ENCODE data around the gene CYP4F8.
A peak's percentile ranks its signal among the peaks of the same experiment; 100 is the strongest.

CYP4F8 gene

DNA sequence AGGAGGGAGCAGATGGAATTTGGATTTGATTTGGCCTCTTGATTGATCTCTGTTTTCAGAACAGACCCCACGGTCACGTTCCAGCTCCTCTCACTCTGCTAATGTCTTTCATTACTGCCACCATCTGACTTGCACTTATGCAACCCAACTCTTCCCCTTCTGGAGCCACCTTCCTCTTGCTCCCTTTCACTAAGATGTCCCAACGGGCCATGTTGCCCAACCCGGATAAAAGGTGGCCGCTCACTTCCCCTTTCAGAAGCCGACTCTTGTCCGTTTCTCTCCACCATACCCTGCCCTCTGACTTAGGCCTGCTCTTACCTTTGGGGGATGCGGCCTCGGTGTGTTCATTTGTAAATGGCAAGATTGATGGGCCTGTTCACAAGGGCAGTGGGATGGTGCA lies 27.4 kb upstream of the CYP4F8 start:
- Histone ChIP-seq H3K79me2 (ENCODE audit: control insufficient read depth, insufficient read depth, low read length, poor library complexity) (no peaks in the 10 kb centered on the region), H3K4me2 (ENCODE audit: low read length) (no peak overlapping the region), H2BK120ac (ENCODE audit: insufficient read depth, low read length, poor library complexity) (no peak overlapping the region), H4K91ac (ENCODE audit: low read depth, low read length) (no peak overlapping the region), H3K36me3 (ENCODE audit: control insufficient read depth in 1 of 2, insufficient read depth in 2 of 2, low read length in 2 of 2) (no peaks in the 10 kb centered on the region), H3K27me3 (ENCODE audit: insufficient read depth, low read length) (no peaks in the 10 kb centered on the region), H4K8ac (ENCODE audit: low read depth, low read length) (no peak overlapping the region), H3K23ac (ENCODE audit: low read length) (no peak overlapping the region), H2AK5ac (ENCODE audit: low read length) (no peak overlapping the region), H3K4ac (ENCODE audit: low read depth, low read length) (no peak overlapping the region), H3K4me1 (ENCODE audit: control insufficient read depth in 1 of 2, insufficient read depth in 2 of 2, low read length in 2 of 2) (no peaks in the 10 kb centered on the region), H3K27ac (ENCODE audit: low read depth, low read length) (no peak overlapping the region), H2AFZ (ENCODE audit: insufficient read depth, low read length, poor library complexity) (no peak overlapping the region), H3K18ac (ENCODE audit: low read length) (no peak overlapping the region), H2BK12ac (ENCODE audit: low read length) (no peak overlapping the region), H3K9me3 (ENCODE audit: insufficient read depth, low read depth, low read length) (peaks cover 46% of the 10 kb centered on the region), H2BK5ac (ENCODE audit: low read depth, low read length, poor library complexity) (no peak overlapping the region), H4K12ac (ENCODE audit: low read depth, low read length) (no peak overlapping the region), H3K79me1 (ENCODE audit: low read length) (no peaks in the 10 kb centered on the region), H3K4me3 (ENCODE audit: low read depth, low read length) (no peak overlapping the region), H3K9ac (ENCODE audit: low read length) (no peak overlapping the region), H3K14ac (ENCODE audit: low read length) (no peak overlapping the region)
- no CpG with 5 or more reads among the region's 9 CpGs for WGBS (ENCODE audit: extremely low coverage, insufficient coverage, insufficient read length)
- no peak for DNase-seq

DNA sequence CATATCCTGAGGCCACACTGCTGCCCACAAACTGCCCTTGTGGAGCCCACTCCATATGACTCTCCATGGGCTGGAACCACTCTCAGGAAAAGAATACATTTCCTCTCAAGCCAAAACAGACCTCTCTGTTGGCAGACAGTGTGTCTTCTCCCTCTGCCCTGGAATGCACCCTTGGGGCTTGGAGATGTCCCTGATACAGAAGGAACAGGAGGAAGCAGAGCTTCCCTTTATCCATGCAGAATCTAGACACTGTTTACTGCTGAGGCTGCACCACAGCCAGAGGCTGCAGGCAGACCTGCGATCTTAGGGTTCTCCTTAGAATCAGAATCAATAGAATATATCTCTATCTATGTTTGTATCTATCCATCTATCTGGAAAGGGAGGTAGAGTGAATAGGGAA lies 26.8 kb upstream of the CYP4F8 start:
- H2BK12ac ChIP-seq (ENCODE audit: low read length), result no peak overlapping the region
- H3K79me2 ChIP-seq (ENCODE audit: control insufficient read depth, insufficient read depth, low read length, poor library complexity), result no peaks in the 10 kb centered on the region
- H3K4me1 ChIP-seq (ENCODE audit: control insufficient read depth in 1 of 2, insufficient read depth in 2 of 2, low read length in 2 of 2), result no peaks in the 10 kb centered on the region
- no peaks in the 10 kb centered on the region for H3K36me3 ChIP-seq (ENCODE audit: control insufficient read depth in 1 of 2, insufficient read depth in 2 of 2, low read length in 2 of 2)
- no peak overlapping the region for H2BK5ac ChIP-seq (ENCODE audit: low read depth, low read length, poor library complexity)
- H3K9ac ChIP-seq (ENCODE audit: low read length), result no peak overlapping the region
- no peaks in the 10 kb centered on the region for H3K27me3 ChIP-seq (ENCODE audit: insufficient read depth, low read length)
- H3K23ac ChIP-seq (ENCODE audit: low read length), result no peak overlapping the region
- no peak overlapping the region for H3K4me2 ChIP-seq (ENCODE audit: low read length)
- H3K9me3 ChIP-seq (ENCODE audit: insufficient read depth, low read depth, low read length), result peaks cover 44% of the 10 kb centered on the region
- H3K18ac ChIP-seq (ENCODE audit: low read length), result no peak overlapping the region
- H3K14ac ChIP-seq (ENCODE audit: low read length), result no peak overlapping the region
- H2AK5ac ChIP-seq (ENCODE audit: low read length), result no peak overlapping the region
- H3K4ac ChIP-seq (ENCODE audit: low read depth, low read length), result no peak overlapping the region
- H4K8ac ChIP-seq (ENCODE audit: low read depth, low read length), result no peak overlapping the region
- H4K12ac ChIP-seq (ENCODE audit: low read depth, low read length), result no peak overlapping the region
- no peaks in the 10 kb centered on the region for H3K79me1 ChIP-seq (ENCODE audit: low read length)
- no peak overlapping the region for H3K4me3 ChIP-seq (ENCODE audit: low read depth, low read length)
- WGBS (ENCODE audit: extremely low coverage, insufficient coverage, insufficient read length), result no CpG with 5 or more reads among the region's 1 CpG
- DNase-seq, result peak in 1 of 2 donors; percentile 10
- no peak overlapping the region for H4K91ac ChIP-seq (ENCODE audit: low read depth, low read length)
- H2BK120ac ChIP-seq (ENCODE audit: insufficient read depth, low read length, poor library complexity), result no peak overlapping the region
- no peak overlapping the region for H2AFZ ChIP-seq (ENCODE audit: insufficient read depth, low read length, poor library complexity)
- no peak overlapping the region for H3K27ac ChIP-seq (ENCODE audit: low read depth, low read length)

DNA sequence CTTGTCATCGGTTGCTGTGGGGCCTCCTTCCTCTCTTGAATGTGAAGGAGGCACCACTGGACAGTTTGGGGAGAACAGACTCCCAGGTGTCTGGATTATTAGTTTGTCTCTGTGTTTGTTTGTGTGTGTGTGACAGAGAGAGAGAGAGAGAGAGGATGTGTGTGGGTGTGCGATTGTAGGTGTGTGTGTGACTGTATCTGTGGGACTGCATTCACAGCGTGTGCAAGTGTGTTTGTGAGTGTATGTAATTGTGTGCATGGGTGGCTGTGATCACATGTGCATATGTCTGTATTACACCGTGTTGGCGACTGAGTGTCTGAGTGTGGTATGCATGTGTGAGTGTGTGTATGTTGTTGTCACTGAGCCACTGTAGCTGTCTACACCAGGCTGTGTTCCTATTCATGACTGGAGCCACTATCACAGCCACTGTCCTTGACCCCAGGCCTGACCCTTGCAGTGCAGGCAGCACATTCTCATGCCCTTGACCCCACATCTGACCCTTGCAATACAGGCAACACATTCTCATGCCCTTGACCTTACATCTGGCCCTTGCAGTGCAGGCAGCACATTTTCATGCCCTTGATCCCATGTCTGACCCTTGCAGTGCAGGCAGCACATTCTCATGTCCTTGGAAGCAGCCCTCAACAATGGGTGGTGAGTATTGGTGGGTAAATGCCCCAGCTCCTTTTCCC lies 25.1 kb upstream of the CYP4F8 start:
- no peak overlapping the region for H3K18ac ChIP-seq (ENCODE audit: low read length)
- WGBS (ENCODE audit: extremely low coverage, insufficient coverage, insufficient read length), result no CpG with 5 or more reads among the region's 5 CpGs

DNA sequence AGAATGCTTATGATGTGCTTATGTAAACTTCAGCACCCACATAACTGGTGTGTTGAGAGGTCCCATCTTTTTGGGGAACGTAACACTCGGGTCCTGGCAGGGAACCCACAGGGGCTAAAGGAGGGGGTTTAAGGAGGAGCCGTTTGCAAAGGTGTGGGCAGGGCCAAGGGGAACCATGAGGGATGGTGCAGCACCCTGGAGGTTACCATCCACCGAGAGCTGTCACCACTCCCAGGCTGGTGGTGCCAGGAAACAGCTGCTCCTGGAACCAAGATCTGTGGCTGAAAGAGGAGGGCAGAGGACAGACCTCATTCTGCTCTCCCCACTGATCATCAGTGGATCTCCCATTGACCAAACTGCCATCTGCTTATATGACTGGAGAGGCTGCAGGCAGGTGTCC lies 23.2 kb upstream of the CYP4F8 start:
- H3K9me3 ChIP-seq (ENCODE audit: insufficient read depth, low read depth, low read length), result peaks cover 41% of the 10 kb centered on the region
- no peak overlapping the region for H3K4ac ChIP-seq (ENCODE audit: low read depth, low read length)
- H3K14ac ChIP-seq (ENCODE audit: low read length), result no peak overlapping the region
- H4K91ac ChIP-seq (ENCODE audit: low read depth, low read length), result no peak overlapping the region
- no CpG with 5 or more reads among the region's 4 CpGs for WGBS (ENCODE audit: extremely low coverage, insufficient coverage, insufficient read length)
- H3K27me3 ChIP-seq (ENCODE audit: insufficient read depth, low read length), result no peaks in the 10 kb centered on the region
- H2BK12ac ChIP-seq (ENCODE audit: low read length), result no peak overlapping the region
- H3K79me1 ChIP-seq (ENCODE audit: low read length), result no peaks in the 10 kb centered on the region
- no peak overlapping the region for H2BK120ac ChIP-seq (ENCODE audit: insufficient read depth, low read length, poor library complexity)
- H3K18ac ChIP-seq (ENCODE audit: low read length), result no peak overlapping the region
- H3K36me3 ChIP-seq (ENCODE audit: control insufficient read depth in 1 of 2, insufficient read depth in 2 of 2, low read length in 2 of 2), result no peaks in the 10 kb centered on the region
- H3K9ac ChIP-seq (ENCODE audit: low read length), result no peak overlapping the region
- H4K8ac ChIP-seq (ENCODE audit: low read depth, low read length), result no peak overlapping the region
- DNase-seq, result no peak
- H3K4me1 ChIP-seq (ENCODE audit: control insufficient read depth in 1 of 2, insufficient read depth in 2 of 2, low read length in 2 of 2), result no peaks in the 10 kb centered on the region
- H4K12ac ChIP-seq (ENCODE audit: low read depth, low read length), result no peak overlapping the region
- H3K27ac ChIP-seq (ENCODE audit: low read depth, low read length), result no peak overlapping the region
- H2AFZ ChIP-seq (ENCODE audit: insufficient read depth, low read length, poor library complexity), result no peak overlapping the region
- H2AK5ac ChIP-seq (ENCODE audit: low read length), result no peak overlapping the region
- no peak overlapping the region for H3K4me3 ChIP-seq (ENCODE audit: low read depth, low read length)
- no peak overlapping the region for H3K23ac ChIP-seq (ENCODE audit: low read length)
- H3K79me2 ChIP-seq (ENCODE audit: control insufficient read depth, insufficient read depth, low read length, poor library complexity), result no peaks in the 10 kb centered on the region
- H2BK5ac ChIP-seq (ENCODE audit: low read depth, low read length, poor library complexity), result no peak overlapping the region
- H3K4me2 ChIP-seq (ENCODE audit: low read length), result no peak overlapping the region

More for the DNA sequence above, 25.1 kb upstream of the CYP4F8 start:
- Histone ChIP-seq H3K4me3 (ENCODE audit: low read depth, low read length) (no peak overlapping the region), H3K9me3 (ENCODE audit: insufficient read depth, low read depth, low read length) (peaks cover 43% of the 10 kb centered on the region), H2BK12ac (ENCODE audit: low read length) (no peak overlapping the region), H4K8ac (ENCODE audit: low read depth, low read length) (no peak overlapping the region), H3K14ac (ENCODE audit: low read length) (no peak overlapping the region), H2BK5ac (ENCODE audit: low read depth, low read length, poor library complexity) (no peak overlapping the region), H3K4ac (ENCODE audit: low read depth, low read length) (no peak overlapping the region), H3K36me3 (ENCODE audit: control insufficient read depth in 1 of 2, insufficient read depth in 2 of 2, low read length in 2 of 2) (no peaks in the 10 kb centered on the region), H3K23ac (ENCODE audit: low read length) (no peak overlapping the region), H3K4me1 (ENCODE audit: control insufficient read depth in 1 of 2, insufficient read depth in 2 of 2, low read length in 2 of 2) (no peaks in the 10 kb centered on the region), H3K9ac (ENCODE audit: low read length) (no peak overlapping the region), H3K27me3 (ENCODE audit: insufficient read depth, low read length) (no peaks in the 10 kb centered on the region), H2BK120ac (ENCODE audit: insufficient read depth, low read length, poor library complexity) (no peak overlapping the region), H3K27ac (ENCODE audit: low read depth, low read length) (no peak overlapping the region), H3K79me1 (ENCODE audit: low read length) (no peaks in the 10 kb centered on the region), H2AFZ (ENCODE audit: insufficient read depth, low read length, poor library complexity) (no peak overlapping the region), H2AK5ac (ENCODE audit: low read length) (no peak overlapping the region), H3K79me2 (ENCODE audit: control insufficient read depth, insufficient read depth, low read length, poor library complexity) (no peaks in the 10 kb centered on the region), H4K91ac (ENCODE audit: low read depth, low read length) (no peak overlapping the region), H4K12ac (ENCODE audit: low read depth, low read length) (no peak overlapping the region), H3K4me2 (ENCODE audit: low read length) (no peak overlapping the region)
- no peak for DNase-seq
